Urothelium cell line (cell line): ENCODE measurements around the gene BIRC3.
"Not testable (repeated sequence)": the region's sequence is repeated elsewhere in the genome, so short reads cannot be mapped to it uniquely, and the experiment has no call there.

Experiments used
- DNase-seq: peaks from one replicate; pipeline ENCODE4 v3.0.0; 2011; ENCODE audit warnings: low spot score, mixed read lengths
- FAIRE-seq: peaks from 2 replicates; lab custom pipeline; 2011; peaks lifted over from hg19 to GRCh38; lab: Jason Lieb, UNC

Gene BIRC3

GRCh38 chr11:102293873-102294601, 23.2 kb upstream of the BIRC3 start:
- no peak for FAIRE-seq

GRCh38 chr11:102295045-102295444, 22.2 kb upstream of the BIRC3 start:
- no peak for DNase-seq

More at GRCh38 chr11:102293873-102294601, 23.2 kb upstream of the BIRC3 start:
- DNase-seq = peak; percentile 43

GRCh38 chr11:102296757-102297156, 20.5 kb upstream of the BIRC3 start:
- DNase-seq, FAIRE-seq: not testable (repeated sequence)

More at GRCh38 chr11:102295045-102295444, 22.2 kb upstream of the BIRC3 start:
- no peak for FAIRE-seq

- not testable (repeated sequence) for FAIRE-seq, DNase-seq
Observed at GRCh38 chr11:102300837-102301236, 16.4 kb upstream of the BIRC3 start.

- FAIRE-seq = no peak
- no peak for DNase-seq
Observed at GRCh38 chr11:102302241-102302640, 15.0 kb upstream of the BIRC3 start.

GRCh38 chr11:102304686-102305085, 12.6 kb upstream of the BIRC3 start:
- FAIRE-seq (no peak), DNase-seq (no peak)

GRCh38 chr11:102305352-102306047, 11.8 kb upstream of the BIRC3 start:
- DNase-seq (peak; percentile 25), FAIRE-seq (no peak)

GRCh38 chr11:102306048-102306597, 11.2 kb upstream of the BIRC3 start:
- DNase-seq (peak; percentile 59), FAIRE-seq (peak; percentile 88)

- no peak for FAIRE-seq
- DNase-seq = no peak
Observed at GRCh38 chr11:102306817-102307726, 10.2 kb upstream of the BIRC3 start.

- FAIRE-seq = no peak
Observed at GRCh38 chr11:102307727-102308038, 9.6 kb upstream of the BIRC3 start.

GRCh38 chr11:102309621-102310541, 7.4 kb upstream of the BIRC3 start:
- no peak for FAIRE-seq

More at GRCh38 chr11:102307727-102308038, 9.6 kb upstream of the BIRC3 start:
- DNase-seq = no peak

GRCh38 chr11:102312667-102313066, 4.6 kb upstream of the BIRC3 start:
- FAIRE-seq (no peak), DNase-seq (no peak)

More at GRCh38 chr11:102309621-102310541, 7.4 kb upstream of the BIRC3 start:
- no peak for DNase-seq

- FAIRE-seq = no peak
- DNase-seq = no peak
Observed at GRCh38 chr11:102313238-102313940, 3.9 kb upstream of the BIRC3 start.

GRCh38 chr11:102314784-102315183, 2.5 kb upstream of the BIRC3 start:
- DNase-seq (no peak), FAIRE-seq (no peak)

GRCh38 chr11:102316346-102316904, 859 bp upstream of the BIRC3 start:
- DNase-seq (no peak), FAIRE-seq (no peak)

- DNase-seq (no peak), FAIRE-seq (no peak)
Observed at GRCh38 chr11:102317768-102318103, 452 bp downstream of the BIRC3 start.

- FAIRE-seq = no peak
- no peak for DNase-seq
Observed at GRCh38 chr11:102318469-102318868, 1.2 kb downstream of the BIRC3 start.

- no peak for DNase-seq
- no peak for FAIRE-seq
Observed at GRCh38 chr11:102319544-102319943, 2.3 kb downstream of the BIRC3 start.

GRCh38 chr11:102320188-102320587, 2.9 kb downstream of the BIRC3 start:
- no peak for FAIRE-seq
- DNase-seq = no peak
